Loucy (cell line): ENCODE results near the gene ARHGAP27.

Source experiments
- CTCF ChIP-seq: fragments of 200-600 bp; sonication (generic); conservative IDR thresholded peaks from 2 replicates; pipeline ENCODE4 v1.5.1; 2014; ENCODE audit warnings: mild to moderate bottlenecking, antibody characterized with exemption, low read length
- EZH2phosphoT487 ChIP-seq: fragments of 200-600 bp; IDR thresholded peaks from 2 replicates; pipeline ENCODE4 v1.6.1; 2018; ENCODE audit warnings: antibody characterized with exemption, mild to moderate bottlenecking, moderate library complexity, borderline replicate concordance

- no peak for TF ChIP-seq CTCF
- TF ChIP-seq EZH2phosphoT487: no peak
These were observed 5.4 kb downstream of the ARHGAP27 start for GRCh38 chr17:45427181-45427835.
